Uterus (tissue), 4 donors: Measurements from ENCODE around the gene GSK3B. TPM values are rescaled to one million over a fixed set of nuclear protein-coding genes. Genes with fewer than 3 reads are reported as not detected.

Experiments used
- DNase-seq, 2 donors: peaks; one replicate each; pipeline ENCODE4 v3.0.0-alpha.2; 2019 to 2020
- H3K27ac ChIP-seq, 2 donors: fragments of 200-600 bp; sonication (generic); 1 replicate in 1 of 2; 2 replicates in 1 of 2; pipeline ENCODE4 v1.5.1; 2016 to 2018
- H3K27me3 ChIP-seq, 2 donors: fragments of 200-600 bp; sonication (generic); one replicate each; pipeline ENCODE4 v1.5.1; 2018 to 2019; ENCODE audit warnings: control low read depth in 1 of 2
- H3K36me3 ChIP-seq, 2 donors: fragments of 200-600 bp; sonication (generic); one replicate each; pipeline ENCODE4 v1.5.1; 2019; ENCODE audit warnings: control low read depth in 1 of 2
- H3K4me1 ChIP-seq, 2 donors: fragments of 200-600 bp; sonication (generic); one replicate each; pipeline ENCODE4 v1.5.1; 2018 to 2019; ENCODE audit warnings: control low read depth in 1 of 2
- H3K4me3 ChIP-seq, 2 donors: fragments of 200-600 bp; sonication (generic); 1 replicate in 1 of 2; 2 replicates in 1 of 2; pipeline ENCODE4 v1.5.1; 2018 to 2019; ENCODE audit warnings: mild to moderate bottlenecking in 1 of 2
- H3K9me3 ChIP-seq, 2 donors: fragments of 200-600 bp; sonication (generic); one replicate each; pipeline ENCODE4 v1.5.1; 2019; ENCODE audit warnings: control low read depth in 1 of 2
- CTCF ChIP-seq, 4 experiments: fragments of 200-600 bp in 2 of 4; fragments of 450-650 bp in 2 of 4; sonication (generic) in 2 of 4; IDR thresholded peaks; one replicate each; pipeline ENCODE4 v1.5.1; 2016 to 2019; ENCODE audit warnings: antibody characterized with exemption in 4 of 4, mild to moderate bottlenecking in 2 of 4, moderate library complexity in 1 of 4
- POLR2A ChIP-seq, 2 donors: fragments of 450-650 bp; IDR thresholded peaks; one replicate each; pipeline ENCODE4 v1.6.1; 2016; ENCODE audit warnings: antibody characterized with exemption in 2 of 2, mild to moderate bottlenecking in 1 of 2, moderate library complexity in 1 of 2
- intact Hi-C: fragments of 100-400 bp; cut with DNase I; formaldehyde crosslinking; loops from one replicate; pipeline ENCODE4 v1.15.1; 2023; ENCODE audit warnings: low total_unique reads
- total RNA-seq, 4 donors: library from RNA; depleted of rRNA in 3 of 4; stranded (reverse); fragments of >200 nt in 3 of 4; gene quantifications; one replicate each; pipeline versions ENCODE4 v1.1.0 to v1.2.4, GENCODE V29; 2014 to 2023
- donor health status: DM: yes; HTN: yes; CAD: no.

The GSK3B gene
- total RNA-seq, 4 donors from 2014 or later: 13.5 to 53.8 (median 31.3) TPM

DNA sequence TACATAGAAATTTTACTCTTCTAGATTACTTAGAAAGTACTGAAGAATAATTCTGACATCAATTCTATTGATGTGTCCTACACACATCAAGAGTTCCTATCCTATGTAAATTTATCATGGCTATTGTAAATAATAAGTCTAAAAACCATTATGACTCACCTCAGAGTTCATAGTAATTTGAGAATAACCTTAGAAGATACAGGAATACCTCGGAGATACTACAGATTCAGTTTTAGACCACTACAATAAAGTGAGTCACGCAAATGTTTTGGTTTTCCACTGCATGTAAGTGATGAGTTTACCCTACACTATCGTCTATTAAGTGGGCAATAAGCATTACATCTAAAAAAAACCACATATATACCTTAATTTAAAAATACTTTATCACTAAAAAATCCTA is 237.6 kb downstream of the GSK3B start:
- no peak for TF ChIP-seq POLR2A (IDR thresholded peaks at IDR 0.05)
- TF ChIP-seq CTCF (IDR thresholded peaks at IDR 0.05): no peak
- intact Hi-C loops: no loop called here
- Histone ChIP-seq H3K27ac (no peak overlapping the region), H3K27me3 (no peaks in the 10 kb centered on the region), H3K36me3 (no peaks in the 10 kb centered on the region), H3K4me3 (no peak overlapping the region), H3K4me1 (no peaks in the 10 kb centered on the region), H3K9me3 (no peaks in the 10 kb centered on the region)
- DNase-seq: no peak

DNA sequence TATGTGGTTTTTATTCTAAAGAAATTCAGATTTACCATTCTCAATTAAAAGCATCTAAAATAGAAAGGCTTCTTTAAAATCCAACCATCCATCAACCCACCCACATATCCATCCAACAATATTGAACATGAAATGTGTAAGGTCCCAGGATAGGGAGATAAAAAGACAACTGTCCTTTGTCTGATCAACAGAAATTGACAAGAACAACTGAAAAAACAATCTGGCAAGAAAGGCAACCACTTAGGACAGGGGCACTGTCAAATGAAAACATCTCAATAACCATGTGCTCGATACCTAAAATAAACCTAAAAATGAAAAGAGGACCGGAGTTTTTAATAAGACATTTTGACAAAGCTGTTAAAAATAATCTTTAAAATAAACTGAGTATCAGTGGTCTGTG is 245.1 kb downstream of the GSK3B start:
- H3K36me3 ChIP-seq: no peaks in the 10 kb centered on the region
- H3K4me1 ChIP-seq: no peaks in the 10 kb centered on the region
- H3K4me3 ChIP-seq: no peak overlapping the region
- no peaks in the 10 kb centered on the region for H3K27me3 ChIP-seq
- intact Hi-C loops: no loop called here
- TF ChIP-seq CTCF (IDR thresholded peaks at IDR 0.05): no peak
- TF ChIP-seq POLR2A (IDR thresholded peaks at IDR 0.05): no peak
- H3K9me3 ChIP-seq: no peaks in the 10 kb centered on the region
- no peak overlapping the region for H3K27ac ChIP-seq
- DNase-seq: no peak

- Histone ChIP-seq H3K4me3 (no peak overlapping the region), H3K4me1 (no peaks in the 10 kb centered on the region), H3K27ac (no peak overlapping the region), H3K9me3 (no peaks in the 10 kb centered on the region), H3K27me3 (no peaks in the 10 kb centered on the region), H3K36me3 (no peaks in the 10 kb centered on the region)
- no peak for DNase-seq
- no peak for TF ChIP-seq CTCF (IDR thresholded peaks at IDR 0.05)
- no peak for TF ChIP-seq POLR2A (IDR thresholded peaks at IDR 0.05)
- intact Hi-C loops: no loop called here
Observed at GRCh38 chr3:119841808-119842471, 252.3 kb downstream of the GSK3B start.

DNA sequence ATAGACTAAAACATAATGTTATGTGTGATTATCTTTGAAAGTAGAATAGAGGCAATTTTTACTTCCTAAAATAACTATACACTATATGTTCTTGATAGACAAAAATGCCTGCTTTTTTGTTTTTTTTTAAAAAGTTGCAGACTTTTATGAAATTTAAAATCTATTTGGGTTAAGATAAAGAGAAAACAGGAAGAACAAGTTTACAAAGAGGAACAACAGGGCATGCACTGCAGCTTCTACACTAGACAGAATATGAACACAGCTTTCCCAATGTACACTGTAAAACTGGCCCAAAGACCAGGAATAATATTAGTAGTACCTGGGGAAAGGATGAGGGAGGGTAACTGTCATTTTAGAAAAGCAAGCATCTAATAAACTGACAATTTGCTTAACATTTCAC is 258.7 kb downstream of the GSK3B start:
- no peaks in the 10 kb centered on the region for H3K4me1 ChIP-seq
- DNase-seq: no peak
- no peaks in the 10 kb centered on the region for H3K27me3 ChIP-seq
- TF ChIP-seq POLR2A (IDR thresholded peaks at IDR 0.05) (no peak), CTCF (IDR thresholded peaks at IDR 0.05) (no peak)
- H3K9me3 ChIP-seq: no peaks in the 10 kb centered on the region
- no peak overlapping the region for H3K4me3 ChIP-seq
- no peaks in the 10 kb centered on the region for H3K36me3 ChIP-seq
- intact Hi-C loops: no loop called here
- H3K27ac ChIP-seq: no peak overlapping the region

- DNase-seq: no peak
- TF ChIP-seq CTCF (IDR thresholded peaks at IDR 0.05) (no peak), POLR2A (IDR thresholded peaks at IDR 0.05) (no peak)
- no peaks in the 10 kb centered on the region for H3K36me3 ChIP-seq
- no peaks in the 10 kb centered on the region for H3K4me1 ChIP-seq
- H3K27ac ChIP-seq: no peak overlapping the region
- no peaks in the 10 kb centered on the region for H3K9me3 ChIP-seq
- no peaks in the 10 kb centered on the region for H3K27me3 ChIP-seq
- H3K4me3 ChIP-seq: no peak overlapping the region
- intact Hi-C loops: no loop called here
Observed at GRCh38 chr3:119834754-119835370, 259.4 kb downstream of the GSK3B start.
